HFFc6 (cell line): ENCODE measurements around the gene LRRC26. TPM values are rescaled to one million over a fixed set of nuclear protein-coding genes. Genes with fewer than 3 reads are reported as not detected.

Experiments used
- DNase-seq: peaks from one replicate; pipeline ENCODE4 v3.0.0-alpha.2; 2018
- H3K27ac Mint-ChIP-seq: 2 replicates; pipeline ENCODE4 v1.8.0; 2020; ENCODE audit warnings: mild to moderate bottlenecking, mixed read lengths
- H3K27me3 Mint-ChIP-seq: 2 replicates; pipeline ENCODE4 v1.8.0; 2021; ENCODE audit warnings: mild to moderate bottlenecking, moderate library complexity, mixed read lengths; ENCODE audit not compliant: insufficient read depth
- H3K36me3 Mint-ChIP-seq: 2 replicates; pipeline ENCODE4 v1.8.0; 2021; ENCODE audit warnings: low read depth, mixed read lengths
- H3K4me1 Mint-ChIP-seq: 2 replicates; pipeline ENCODE4 v1.8.0; 2020; ENCODE audit warnings: low read depth, mixed read lengths
- H3K4me3 Mint-ChIP-seq: 2 replicates; pipeline ENCODE4 v1.8.0; 2020; ENCODE audit warnings: mild to moderate bottlenecking, moderate library complexity, mixed read lengths
- H3K9me3 Mint-ChIP-seq: 2 replicates; pipeline ENCODE4 v1.8.0; 2020; ENCODE audit warnings: mild to moderate bottlenecking, mixed read lengths
- CTCF ChIP-seq: fragments of 200-600 bp; sonication (generic); IDR thresholded peaks from 2 replicates; pipeline ENCODE4 v1.5.0; 2021; ENCODE audit warnings: antibody characterized with exemption, mild to moderate bottlenecking
- total RNA-seq, 6 experiments: library from RNA; stranded (reverse); fragmentation: NEBNext Ultra II Directional; extraction: Animal tissue kit (Norgen Biotek cat#: 25700); gene quantifications; 2 replicates in 1 of 6; 3 replicates in 5 of 6; pipeline ENCODE4 v1.2.3, GENCODE V29; 2021

Gene LRRC26
- total RNA-seq, 6 experiments from 2014 or later = not detected

- no peak overlapping the region for H3K27ac Mint-ChIP-seq
- no peak for TF ChIP-seq CTCF
- H3K36me3 Mint-ChIP-seq = no peaks in the 10 kb centered on the region
- H3K27me3 Mint-ChIP-seq = peaks cover 33% of the 10 kb centered on the region
- peak overlapping the region; percentile 71 for H3K4me3 Mint-ChIP-seq
- no peaks in the 10 kb centered on the region for H3K4me1 Mint-ChIP-seq
- no peak for DNase-seq
- no peaks in the 10 kb centered on the region for H3K9me3 Mint-ChIP-seq
Observed at GRCh38 chr9:137163365-137163715, 6.5 kb downstream of the LRRC26 start.

- Mint-ChIP-seq H3K9me3 (no peaks in the 10 kb centered on the region), H3K27ac (no peak overlapping the region), H3K36me3 (no peaks in the 10 kb centered on the region), H3K4me1 (no peaks in the 10 kb centered on the region), H3K4me3 (peak overlapping the region; percentile 71), H3K27me3 (peaks cover 33% of the 10 kb centered on the region)
- TF ChIP-seq CTCF = no peak
- DNase-seq = peak; percentile 21
Observed at GRCh38 chr9:137162505-137163364, 7.1 kb downstream of the LRRC26 start.

GRCh38 chr9:137161558-137162486 is 8.0 kb downstream of the LRRC26 start:
- DNase-seq = no peak
- H3K4me1 Mint-ChIP-seq = no peaks in the 10 kb centered on the region
- no peak overlapping the region for H3K4me3 Mint-ChIP-seq
- TF ChIP-seq CTCF = no peak
- H3K27ac Mint-ChIP-seq = no peak overlapping the region
- H3K36me3 Mint-ChIP-seq = no peaks in the 10 kb centered on the region
- no peaks in the 10 kb centered on the region for H3K9me3 Mint-ChIP-seq
- peaks cover 32% of the 10 kb centered on the region for H3K27me3 Mint-ChIP-seq

GRCh38 chr9:137160716-137161557 is 8.9 kb downstream of the LRRC26 start:
- Mint-ChIP-seq H3K4me3 (no peak overlapping the region), H3K36me3 (no peaks in the 10 kb centered on the region), H3K9me3 (no peaks in the 10 kb centered on the region), H3K4me1 (no peaks in the 10 kb centered on the region), H3K27ac (no peak overlapping the region), H3K27me3 (peaks cover 28% of the 10 kb centered on the region)
- TF ChIP-seq CTCF = no peak
- no peak for DNase-seq

GRCh38 chr9:137160054-137160425 is 9.8 kb downstream of the LRRC26 start:
- no peaks in the 10 kb centered on the region for H3K36me3 Mint-ChIP-seq
- H3K4me3 Mint-ChIP-seq = no peak overlapping the region
- no peak for DNase-seq
- no peaks in the 10 kb centered on the region for H3K4me1 Mint-ChIP-seq
- no peak overlapping the region for H3K27ac Mint-ChIP-seq
- no peak for TF ChIP-seq CTCF
- H3K9me3 Mint-ChIP-seq = no peaks in the 10 kb centered on the region
- H3K27me3 Mint-ChIP-seq = peaks cover 25% of the 10 kb centered on the region
